ENCODE results near the gene PLEKHH3.

DNA sequence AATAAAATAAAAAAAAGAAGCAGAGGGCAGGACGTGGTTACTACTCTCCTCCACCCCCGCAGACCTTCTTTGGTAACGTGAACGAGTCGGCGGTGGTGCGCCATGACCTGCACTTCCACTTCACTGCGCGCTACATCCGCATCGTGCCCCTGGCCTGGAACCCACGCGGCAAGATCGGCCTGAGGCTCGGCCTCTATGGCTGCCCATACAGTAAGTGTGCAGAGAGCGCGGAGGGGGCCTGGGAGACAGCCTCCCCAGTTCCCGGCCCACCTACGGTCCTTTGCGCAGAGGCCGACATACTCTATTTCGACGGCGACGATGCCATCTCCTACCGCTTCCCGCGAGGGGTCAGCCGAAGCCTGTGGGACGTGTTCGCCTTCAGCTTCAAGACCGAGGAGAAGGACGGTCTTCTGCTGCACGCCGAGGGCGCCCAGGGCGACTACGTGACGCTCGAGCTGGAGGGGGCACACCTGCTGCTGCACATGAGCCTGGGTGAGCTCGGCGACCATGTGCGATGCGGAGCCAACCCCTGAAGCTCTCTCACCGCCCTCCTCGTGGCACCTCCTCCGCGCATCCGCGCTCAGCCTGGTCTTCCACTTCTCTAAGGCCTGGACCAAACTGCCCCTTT lies 8.2 kb upstream of the PLEKHH3 start:
- TF ChIP-seq, protein P1, sequence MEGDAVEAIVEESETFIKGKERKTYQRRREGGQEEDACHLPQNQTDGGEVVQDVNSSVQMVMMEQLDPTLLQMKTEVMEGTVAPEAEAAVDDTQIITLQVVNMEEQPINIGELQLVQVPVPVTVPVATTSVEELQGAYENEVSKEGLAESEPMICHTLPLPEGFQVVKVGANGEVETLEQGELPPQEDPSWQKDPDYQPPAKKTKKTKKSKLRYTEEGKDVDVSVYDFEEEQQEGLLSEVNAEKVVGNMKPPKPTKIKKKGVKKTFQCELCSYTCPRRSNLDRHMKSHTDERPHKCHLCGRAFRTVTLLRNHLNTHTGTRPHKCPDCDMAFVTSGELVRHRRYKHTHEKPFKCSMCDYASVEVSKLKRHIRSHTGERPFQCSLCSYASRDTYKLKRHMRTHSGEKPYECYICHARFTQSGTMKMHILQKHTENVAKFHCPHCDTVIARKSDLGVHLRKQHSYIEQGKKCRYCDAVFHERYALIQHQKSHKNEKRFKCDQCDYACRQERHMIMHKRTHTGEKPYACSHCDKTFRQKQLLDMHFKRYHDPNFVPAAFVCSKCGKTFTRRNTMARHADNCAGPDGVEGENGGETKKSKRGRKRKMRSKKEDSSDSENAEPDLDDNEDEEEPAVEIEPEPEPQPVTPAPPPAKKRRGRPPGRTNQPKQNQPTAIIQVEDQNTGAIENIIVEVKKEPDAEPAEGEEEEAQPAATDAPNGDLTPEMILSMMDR (IDR thresholded peaks at IDR 0.05) = no peak
- no peak for TF ChIP-seq POLR2A (IDR thresholded peaks at IDR 0.05)
